LNCaP clone FGC (cell line): ENCODE results near the gene FAM149A.

Experiments
- DNase-seq: peaks from one replicate; pipeline ENCODE4 v3.0.0-alpha.2; 2011; ENCODE audit warnings: low read depth
- H3K4me3 ChIP-seq: 2 replicates; pipeline ENCODE4 v1.5.1; 2011; ENCODE audit warnings: mild to moderate bottlenecking, low read depth, low read length, control low read depth
- CTCF ChIP-seq: IDR thresholded peaks from 2 replicates; pipeline ENCODE4 v1.5.1; 2012; ENCODE audit warnings: mild to moderate bottlenecking; ENCODE audit not compliant: control insufficient read depth, insufficient read depth; ENCODE audit errors: extremely low read depth

Gene FAM149A

DNA sequence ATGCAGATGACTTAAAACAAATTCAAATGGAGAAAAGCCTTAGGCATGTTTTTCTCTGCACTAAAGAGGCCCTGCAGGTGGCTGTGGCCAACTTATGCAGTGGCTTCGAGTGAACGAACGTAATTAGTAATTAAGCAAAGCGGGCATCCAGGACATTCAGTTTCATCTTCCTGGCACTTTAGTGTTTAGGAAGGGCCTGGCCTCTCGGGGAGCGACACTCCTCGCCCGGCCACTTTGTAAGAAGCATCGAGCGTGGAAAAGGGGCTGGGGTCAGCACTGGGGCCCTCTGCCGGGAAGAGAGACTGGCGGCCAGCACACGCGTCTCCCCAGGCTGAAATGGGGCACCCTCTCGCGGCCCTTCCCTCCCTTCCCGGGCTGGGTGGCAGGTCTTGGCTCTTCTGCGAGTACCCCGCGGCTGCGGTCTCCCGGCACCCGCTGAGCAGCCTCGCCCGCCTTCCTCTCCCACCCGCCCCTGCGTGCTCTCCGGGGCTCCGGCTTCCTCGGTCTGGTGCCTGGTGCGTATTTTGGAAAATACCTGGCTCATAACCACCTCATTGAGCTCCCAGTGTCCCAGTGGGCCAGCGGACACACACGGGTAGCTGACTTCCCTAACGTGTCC lies 86.2 kb downstream of the FAM149A start:
- peak overlapping the region; percentile 77 for H3K4me3 ChIP-seq
- TF ChIP-seq CTCF = no peak
- no peak for DNase-seq

GRCh38 chr4:186191200-186192065 lies 86.9 kb downstream of the FAM149A start, which contains the start of gene CYP4V2:
TSS of gene CYP4V2 (plus strand) at chr4:186191567. CDS start at chr4:186191824, 257 bp downstream.
- peak; percentile 21 for DNase-seq
- peak within 1 kb of the TSS; percentile 77 for H3K4me3 ChIP-seq
- peak; percentile 42 for TF ChIP-seq CTCF

GRCh38 chr4:186192066-186192612 lies 87.6 kb downstream of the FAM149A start:
- no peak for DNase-seq
- peak overlapping the region; percentile 77 for H3K4me3 ChIP-seq
- TF ChIP-seq CTCF = no peak

- H3K4me3 ChIP-seq = no peak overlapping the region
- DNase-seq = no peak
- no peak for TF ChIP-seq CTCF
Observed at GRCh38 chr4:186193851-186194250, 89.3 kb downstream of the FAM149A start.

- TF ChIP-seq CTCF = no peak
- no peak overlapping the region for H3K4me3 ChIP-seq
Observed at GRCh38 chr4:186196063-186196462, 91.6 kb downstream of the FAM149A start.

DNA sequence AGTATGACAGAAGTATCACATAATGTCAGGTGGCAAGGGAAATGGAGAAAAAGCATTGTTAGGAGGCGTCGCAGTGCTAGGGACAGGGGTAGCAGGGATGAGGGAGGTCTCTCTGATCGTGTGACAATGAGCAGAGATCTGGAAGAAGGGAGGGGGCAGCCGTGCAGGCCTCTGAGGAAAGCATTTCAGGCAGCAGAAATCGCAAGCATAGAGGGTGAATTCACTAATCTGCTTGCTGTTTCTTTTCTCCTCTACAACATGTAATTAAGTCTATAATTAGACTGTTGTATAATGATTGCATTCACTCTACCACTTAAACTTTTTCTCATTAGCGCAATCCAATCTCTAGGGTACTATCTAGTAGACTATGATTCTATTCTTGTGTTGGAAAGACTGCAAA lies 96.0 kb downstream of the FAM149A start:
- no peak overlapping the region for H3K4me3 ChIP-seq
- no peak for DNase-seq
- TF ChIP-seq CTCF = no peak

More at GRCh38 chr4:186196063-186196462, 91.6 kb downstream of the FAM149A start:
- no peak for DNase-seq
